Omental fat pad (tissue), 4 donors: ENCODE measurements around the gene ETHE1. TPM values are rescaled to one million over a fixed set of nuclear protein-coding genes. Genes with fewer than 3 reads are reported as not detected.

Source experiments
- ATAC-seq: fragments of 150-250 bp; one replicate; pipeline ENCODE4 v1.9.1; 2016; ENCODE audit warnings: mild to moderate bottlenecking, moderate library complexity; ENCODE audit not compliant: low FRiP score
- DNase-seq: peaks from one replicate; pipeline ENCODE4 v3.0.0-alpha.2; 2019; ENCODE audit warnings: low spot score
- total RNA-seq, 4 donors: library from RNA; depleted of rRNA; stranded (reverse); fragments of >200 nt; gene quantifications; one replicate each; pipeline ENCODE4 v1.1.0, GENCODE V29; 2016
- TF ChIP-seq, protein P1 (sequence below), 3 donors: fragments of 450-650 bp; IDR thresholded peaks; one replicate each; pipeline ENCODE4 v1.5.1; 2016 to 2017; ENCODE audit warnings: antibody characterized with exemption in 3 of 3, mild to moderate bottlenecking in 3 of 3, moderate library complexity in 2 of 3

Gene ETHE1
- total RNA-seq, 4 donors from 2014 or later = 32.4 to 52.3 (median 41.3) TPM

DNA sequence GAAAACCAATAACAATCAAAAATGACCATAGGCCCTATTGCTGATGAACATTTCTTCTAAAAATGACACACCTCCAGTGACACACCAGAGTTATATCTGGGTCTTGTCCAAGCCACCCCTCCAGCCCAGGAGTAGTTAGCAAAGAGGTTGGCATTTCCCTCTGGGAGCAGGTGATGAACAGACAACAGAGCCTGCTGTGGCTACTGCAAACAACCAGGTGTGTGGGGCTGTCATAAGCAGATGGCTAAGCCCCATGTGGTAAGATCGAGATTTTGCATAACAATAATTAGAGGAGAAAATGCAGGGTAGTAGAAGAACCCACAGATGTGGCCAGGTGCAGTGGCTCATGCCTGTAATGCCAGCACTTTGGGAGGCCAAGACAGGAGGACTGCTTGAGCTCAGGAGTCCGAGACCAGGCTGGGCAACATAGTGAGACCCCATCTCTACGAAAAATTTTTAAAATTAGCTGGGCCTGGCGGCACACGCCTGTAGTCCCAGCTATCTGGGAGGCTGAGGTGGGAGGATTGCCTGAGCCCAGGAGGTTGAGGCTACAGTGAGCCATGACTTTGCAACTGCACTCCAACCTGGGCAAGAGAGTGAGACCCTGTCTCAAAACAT, 43.3 kb upstream of the ETHE1 start:
- no peak for ATAC-seq
- TF ChIP-seq, protein P1, sequence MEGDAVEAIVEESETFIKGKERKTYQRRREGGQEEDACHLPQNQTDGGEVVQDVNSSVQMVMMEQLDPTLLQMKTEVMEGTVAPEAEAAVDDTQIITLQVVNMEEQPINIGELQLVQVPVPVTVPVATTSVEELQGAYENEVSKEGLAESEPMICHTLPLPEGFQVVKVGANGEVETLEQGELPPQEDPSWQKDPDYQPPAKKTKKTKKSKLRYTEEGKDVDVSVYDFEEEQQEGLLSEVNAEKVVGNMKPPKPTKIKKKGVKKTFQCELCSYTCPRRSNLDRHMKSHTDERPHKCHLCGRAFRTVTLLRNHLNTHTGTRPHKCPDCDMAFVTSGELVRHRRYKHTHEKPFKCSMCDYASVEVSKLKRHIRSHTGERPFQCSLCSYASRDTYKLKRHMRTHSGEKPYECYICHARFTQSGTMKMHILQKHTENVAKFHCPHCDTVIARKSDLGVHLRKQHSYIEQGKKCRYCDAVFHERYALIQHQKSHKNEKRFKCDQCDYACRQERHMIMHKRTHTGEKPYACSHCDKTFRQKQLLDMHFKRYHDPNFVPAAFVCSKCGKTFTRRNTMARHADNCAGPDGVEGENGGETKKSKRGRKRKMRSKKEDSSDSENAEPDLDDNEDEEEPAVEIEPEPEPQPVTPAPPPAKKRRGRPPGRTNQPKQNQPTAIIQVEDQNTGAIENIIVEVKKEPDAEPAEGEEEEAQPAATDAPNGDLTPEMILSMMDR (IDR thresholded peaks at IDR 0.05) = no peak

DNA sequence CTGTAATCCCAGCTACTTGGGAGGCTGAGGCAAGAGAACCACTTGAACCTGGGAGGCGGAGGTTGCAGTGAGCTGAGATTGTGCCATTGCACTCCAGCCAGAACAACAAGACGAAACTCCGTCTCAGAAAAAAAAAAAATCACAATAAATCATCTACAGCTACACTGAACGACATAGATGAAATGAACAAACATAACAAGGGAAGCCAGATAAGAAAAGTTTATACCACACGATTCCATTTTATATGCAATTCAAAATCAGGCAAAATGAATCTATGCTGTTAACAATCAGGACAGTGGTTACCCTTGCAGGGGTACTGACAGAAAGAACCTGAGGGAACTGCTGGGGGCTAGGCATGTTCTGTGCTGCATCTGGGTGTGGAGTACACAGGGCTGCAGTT, 42.7 kb upstream of the ETHE1 start:
- TF ChIP-seq, protein P1 (IDR thresholded peaks at IDR 0.05) = no peak
- ATAC-seq (no peak), DNase-seq (no peak)

More for the DNA sequence above, 43.3 kb upstream of the ETHE1 start:
- no peak for DNase-seq

DNA sequence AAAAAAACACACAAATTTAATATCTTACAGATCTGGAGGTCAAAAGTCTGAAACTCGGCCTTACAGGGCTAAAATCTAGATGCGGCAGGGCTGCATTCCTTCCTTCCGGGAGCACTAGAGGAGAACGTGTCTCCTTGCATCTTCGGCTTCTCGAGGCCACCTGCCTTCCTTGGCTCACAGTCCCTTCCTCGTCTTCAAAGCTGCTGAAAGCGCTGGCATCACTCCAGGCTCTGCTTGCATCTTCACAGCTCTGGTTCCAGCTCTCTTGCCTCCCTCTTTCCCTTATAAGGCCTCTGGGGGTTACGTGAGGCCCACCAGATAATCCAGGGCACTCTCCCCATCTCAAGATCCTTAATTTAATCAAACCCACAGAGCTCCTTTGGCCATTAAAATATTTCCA, 37.8 kb upstream of the ETHE1 start:
- TF ChIP-seq, protein P1 (IDR thresholded peaks at IDR 0.05) = no peak
- ATAC-seq = no peak
- no peak for DNase-seq

DNA sequence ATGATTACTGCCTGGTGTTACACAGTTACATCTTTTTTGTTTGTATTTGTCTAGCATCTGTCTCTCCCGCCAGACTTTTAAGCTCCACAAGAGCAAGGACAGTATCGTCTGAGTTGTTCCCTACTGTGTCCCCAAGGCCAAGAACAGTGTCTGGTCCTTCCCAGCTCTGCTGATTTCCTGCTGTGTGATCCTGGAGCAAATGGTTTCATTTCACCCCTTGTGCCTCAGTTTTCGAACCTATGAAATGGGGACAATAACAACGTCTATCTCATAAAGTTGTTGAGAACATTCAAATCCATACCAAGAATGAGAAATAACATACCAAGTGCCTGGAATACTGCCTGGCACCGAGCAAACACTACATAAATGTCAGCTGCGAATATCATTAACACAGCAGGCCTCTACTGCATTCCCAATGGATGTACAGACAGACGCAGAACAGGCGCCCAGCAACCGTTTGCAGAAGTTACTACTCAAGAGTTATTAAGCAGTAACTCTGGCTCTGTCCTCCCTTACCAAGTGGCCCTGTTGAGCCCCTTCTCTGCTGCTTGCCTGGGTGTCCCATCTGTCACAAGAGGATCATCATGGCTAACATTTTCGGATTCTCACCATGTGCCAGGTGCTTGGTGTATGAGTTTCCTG, 36.9 kb upstream of the ETHE1 start:
- TF ChIP-seq, protein P1 (IDR thresholded peaks at IDR 0.05) = no peak
- ATAC-seq = no peak
- no peak for DNase-seq

DNA sequence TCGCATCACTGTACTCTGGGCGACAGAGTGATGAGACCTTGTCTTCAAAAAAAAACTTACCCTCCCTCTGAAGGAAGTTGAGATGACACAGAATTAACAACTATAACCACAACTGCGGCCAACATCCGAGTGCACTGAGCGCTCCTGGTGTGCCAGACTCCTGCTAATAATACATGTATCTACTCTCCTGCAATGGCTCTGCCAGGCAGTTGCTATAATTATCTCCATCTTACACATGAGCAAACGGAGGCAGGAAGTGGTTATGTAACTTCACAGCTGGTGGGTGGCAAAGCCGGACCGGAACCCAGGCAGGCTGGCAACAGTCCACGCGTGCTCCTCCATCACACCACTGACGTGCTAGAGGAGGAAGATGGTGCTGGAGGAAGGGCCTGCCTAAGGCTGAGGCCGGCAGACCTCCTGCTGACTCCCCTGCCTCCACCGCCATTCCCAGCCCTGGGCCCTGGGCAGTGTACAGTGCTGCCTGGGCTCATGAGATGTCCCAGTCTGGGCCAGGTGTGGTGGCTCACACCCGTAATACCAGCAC, 35.8 kb upstream of the ETHE1 start:
- DNase-seq (peak; percentile 30), ATAC-seq (peak; percentile 41)
- TF ChIP-seq, protein P1 (IDR thresholded peaks at IDR 0.05) = no peak

DNA sequence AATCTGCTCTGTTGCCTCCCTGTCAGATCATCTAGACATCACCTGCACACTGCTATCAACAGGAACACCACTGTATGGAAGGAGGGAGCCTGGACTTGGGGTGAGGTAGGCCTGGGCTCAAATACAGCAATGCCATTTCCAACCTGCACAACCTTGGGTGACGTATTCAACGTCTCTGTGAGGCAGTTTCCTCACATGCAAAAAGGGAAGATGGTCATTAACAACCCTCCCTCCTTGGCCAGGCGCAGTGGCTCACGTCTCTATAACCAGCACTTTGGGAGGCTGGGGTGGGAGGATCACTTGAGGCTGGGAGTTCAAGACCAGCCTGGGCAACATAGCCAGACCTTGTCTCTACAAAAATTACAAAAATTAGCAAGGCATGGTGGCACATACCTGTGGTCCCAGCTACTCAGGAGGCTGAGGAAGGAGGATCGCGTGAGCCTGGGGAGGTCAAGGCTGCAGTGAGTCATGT, 35.3 kb upstream of the ETHE1 start:
- DNase-seq = no peak
- TF ChIP-seq, protein P1 (IDR thresholded peaks at IDR 0.05) = no peak
- no peak for ATAC-seq
